SIG-M5 treated with dmso at 0.1 percent for 504 hours (cell line): Measurements from ENCODE around the gene MTRF1.
A peak's percentile ranks its signal among the peaks of the same experiment; 100 is the strongest.
"Not testable (repeated sequence)": the region's sequence is repeated elsewhere in the genome, so short reads cannot be mapped to it uniquely, and the experiment has no call there.

Experiments
- DNase-seq: peaks from one replicate; lab custom pipeline; 2025; ENCODE audit not compliant: unreplicated experiment; lab: John Stamatoyannopoulos, UW

The MTRF1 gene

GRCh38 chr13:41178040-41178439, 85.3 kb downstream of the MTRF1 start:
- DNase-seq = peak; percentile 28

- peak; percentile 92 for DNase-seq
Observed at GRCh38 chr13:41177616-41178015, 85.8 kb downstream of the MTRF1 start.

- DNase-seq = not testable (repeated sequence)
Observed at GRCh38 chr13:41175576-41175975, 87.8 kb downstream of the MTRF1 start.
